Measurements from ENCODE around the gene KRT12. TPM values are rescaled to one million over a fixed set of nuclear protein-coding genes. Genes with fewer than 3 reads are reported as not detected.

The KRT12 gene
- total and polyA plus RNA-seq, 9 of the 15 experiments (the other 6 are each of a cell fraction or from before 2014, with no cell fraction given), result 0.18 to 7.0 (median 2.2) TPM

DNA sequence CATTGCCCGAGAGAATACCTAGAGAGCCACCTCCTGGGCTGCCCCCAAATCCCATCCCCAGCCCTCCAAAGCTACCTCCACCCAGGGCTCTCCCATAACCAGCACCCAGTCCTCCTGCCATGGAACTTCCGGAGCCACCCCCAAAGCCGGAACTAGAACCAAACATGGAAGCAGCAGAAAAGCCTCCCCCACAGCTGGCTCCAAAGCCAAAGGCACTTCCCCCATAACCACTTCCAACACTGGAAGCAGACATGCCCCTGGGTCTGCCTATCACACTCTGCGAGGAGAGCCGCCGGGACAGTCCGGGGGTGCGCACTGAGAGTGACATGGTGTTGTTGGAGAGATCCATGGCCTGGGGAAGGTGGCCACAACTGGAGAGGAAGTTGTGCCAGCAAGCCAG, at the start of gene KRT12 (continued):
- TF ChIP-seq, protein P1, sequence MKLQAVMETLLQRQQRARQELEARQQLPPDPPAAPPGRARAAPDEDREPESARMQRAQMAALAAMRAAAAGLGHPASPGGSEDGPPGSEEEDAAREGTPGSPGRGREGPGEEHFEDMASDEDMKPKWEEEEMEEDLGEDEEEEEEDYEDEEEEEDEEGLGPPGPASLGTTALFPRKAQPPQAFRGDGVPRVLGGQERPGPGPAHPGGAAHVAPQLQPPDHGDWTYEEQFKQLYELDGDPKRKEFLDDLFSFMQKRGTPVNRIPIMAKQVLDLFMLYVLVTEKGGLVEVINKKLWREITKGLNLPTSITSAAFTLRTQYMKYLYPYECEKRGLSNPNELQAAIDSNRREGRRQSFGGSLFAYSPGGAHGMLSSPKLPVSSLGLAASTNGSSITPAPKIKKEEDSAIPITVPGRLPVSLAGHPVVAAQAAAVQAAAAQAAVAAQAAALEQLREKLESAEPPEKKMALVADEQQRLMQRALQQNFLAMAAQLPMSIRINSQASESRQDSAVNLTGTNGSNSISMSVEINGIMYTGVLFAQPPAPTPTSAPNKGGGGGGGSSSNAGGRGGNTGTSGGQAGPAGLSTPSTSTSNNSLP (IDR thresholded peaks at IDR 0.05; ENCODE audit: borderline replicate concordance, low read depth, low read length), result no peak
- TF ChIP-seq, protein P2, sequence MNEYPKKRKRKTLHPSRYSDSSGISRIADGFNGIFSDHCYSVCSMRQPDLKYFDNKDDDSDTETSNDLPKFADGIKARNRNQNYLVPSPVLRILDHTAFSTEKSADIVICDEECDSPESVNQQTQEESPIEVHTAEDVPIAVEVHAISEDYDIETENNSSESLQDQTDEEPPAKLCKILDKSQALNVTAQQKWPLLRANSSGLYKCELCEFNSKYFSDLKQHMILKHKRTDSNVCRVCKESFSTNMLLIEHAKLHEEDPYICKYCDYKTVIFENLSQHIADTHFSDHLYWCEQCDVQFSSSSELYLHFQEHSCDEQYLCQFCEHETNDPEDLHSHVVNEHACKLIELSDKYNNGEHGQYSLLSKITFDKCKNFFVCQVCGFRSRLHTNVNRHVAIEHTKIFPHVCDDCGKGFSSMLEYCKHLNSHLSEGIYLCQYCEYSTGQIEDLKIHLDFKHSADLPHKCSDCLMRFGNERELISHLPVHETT (CRISPR knock-in tag; conservative IDR thresholded peaks at IDR 0.05 in 1 of 2, IDR thresholded peaks at IDR 0.05 in 1 of 2), result peak in 1 of 2 experiments; percentile 53; a peak in 2 of 4 replicates
- TF ChIP-seq, protein P3, sequence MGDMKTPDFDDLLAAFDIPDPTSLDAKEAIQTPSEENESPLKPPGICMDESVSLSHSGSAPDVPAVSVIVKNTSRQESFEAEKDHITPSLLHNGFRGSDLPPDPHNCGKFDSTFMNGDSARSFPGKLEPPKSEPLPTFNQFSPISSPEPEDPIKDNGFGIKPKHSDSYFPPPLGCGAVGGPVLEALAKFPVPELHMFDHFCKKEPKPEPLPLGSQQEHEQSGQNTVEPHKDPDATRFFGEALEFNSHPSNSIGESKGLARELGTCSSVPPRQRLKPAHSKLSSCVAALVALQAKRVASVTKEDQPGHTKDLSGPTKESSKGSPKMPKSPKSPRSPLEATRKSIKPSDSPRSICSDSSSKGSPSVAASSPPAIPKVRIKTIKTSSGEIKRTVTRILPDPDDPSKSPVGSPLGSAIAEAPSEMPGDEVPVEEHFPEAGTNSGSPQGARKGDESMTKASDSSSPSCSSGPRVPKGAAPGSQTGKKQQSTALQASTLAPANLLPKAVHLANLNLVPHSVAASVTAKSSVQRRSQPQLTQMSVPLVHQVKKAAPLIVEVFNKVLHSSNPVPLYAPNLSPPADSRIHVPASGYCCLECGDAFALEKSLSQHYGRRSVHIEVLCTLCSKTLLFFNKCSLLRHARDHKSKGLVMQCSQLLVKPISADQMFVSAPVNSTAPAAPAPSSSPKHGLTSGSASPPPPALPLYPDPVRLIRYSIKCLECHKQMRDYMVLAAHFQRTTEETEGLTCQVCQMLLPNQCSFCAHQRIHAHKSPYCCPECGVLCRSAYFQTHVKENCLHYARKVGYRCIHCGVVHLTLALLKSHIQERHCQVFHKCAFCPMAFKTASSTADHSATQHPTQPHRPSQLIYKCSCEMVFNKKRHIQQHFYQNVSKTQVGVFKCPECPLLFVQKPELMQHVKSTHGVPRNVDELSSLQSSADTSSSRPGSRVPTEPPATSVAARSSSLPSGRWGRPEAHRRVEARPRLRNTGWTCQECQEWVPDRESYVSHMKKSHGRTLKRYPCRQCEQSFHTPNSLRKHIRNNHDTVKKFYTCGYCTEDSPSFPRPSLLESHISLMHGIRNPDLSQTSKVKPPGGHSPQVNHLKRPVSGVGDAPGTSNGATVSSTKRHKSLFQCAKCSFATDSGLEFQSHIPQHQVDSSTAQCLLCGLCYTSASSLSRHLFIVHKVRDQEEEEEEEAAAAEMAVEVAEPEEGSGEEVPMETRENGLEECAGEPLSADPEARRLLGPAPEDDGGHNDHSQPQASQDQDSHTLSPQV (IDR thresholded peaks at IDR 0.05), result no peak
- TF ChIP-seq ZNF584 (CRISPR knock-in tag; IDR thresholded peaks at IDR 0.05; ENCODE audit: low read depth) (no peak), RBFOX2 (IDR thresholded peaks at IDR 0.05; ENCODE audit: low read depth, low read length) (0 out of 2 replicates have a peak, but pooled peaks have one; percentile 31), SRF (CRISPR knock-in tag; IDR thresholded peaks at IDR 0.05) (peak in 1 of 2 experiments; percentile 70; a peak in 2 of 4 replicates)
- TF ChIP-seq, protein P4, sequence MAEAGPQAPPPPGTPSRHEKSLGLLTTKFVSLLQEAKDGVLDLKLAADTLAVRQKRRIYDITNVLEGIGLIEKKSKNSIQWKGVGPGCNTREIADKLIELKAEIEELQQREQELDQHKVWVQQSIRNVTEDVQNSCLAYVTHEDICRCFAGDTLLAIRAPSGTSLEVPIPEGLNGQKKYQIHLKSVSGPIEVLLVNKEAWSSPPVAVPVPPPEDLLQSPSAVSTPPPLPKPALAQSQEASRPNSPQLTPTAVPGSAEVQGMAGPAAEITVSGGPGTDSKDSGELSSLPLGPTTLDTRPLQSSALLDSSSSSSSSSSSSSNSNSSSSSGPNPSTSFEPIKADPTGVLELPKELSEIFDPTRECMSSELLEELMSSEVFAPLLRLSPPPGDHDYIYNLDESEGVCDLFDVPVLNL (CRISPR knock-in tag; IDR thresholded peaks at IDR 0.05; ENCODE audit: low read depth), result no peak
